Measurements from ENCODE around the gene EML6. TPM values are rescaled to one million over a fixed set of nuclear protein-coding genes. Genes with fewer than 3 reads are reported as not detected.

The EML6 gene
- polyA plus RNA-seq, 1 donor (not counting 4 experiments of a cell fraction or from before 2014, with no cell fraction given): 0.96 TPM

GRCh38 chr2:54740333-54740732, 16.9 kb downstream of the EML6 start:
- no peak for DNase-seq (ENCODE audit: low read depth, low spot score)
- Histone ChIP-seq H3K27me3 (ENCODE audit: control insufficient read depth, extremely low read depth, insufficient read depth, low read length) (no peaks in the 10 kb centered on the region), H3K79me2 (ENCODE audit: control insufficient read depth, insufficient read depth, low read length) (no peaks in the 10 kb centered on the region), H3K9me1 (ENCODE audit: control insufficient read depth, extremely low read depth, insufficient read depth, low read length) (no peaks in the 10 kb centered on the region), H3K36me3 (ENCODE audit: control insufficient read depth in 2 of 2, extremely low read depth in 1 of 2, insufficient read depth in 2 of 2, low read length in 2 of 2) (no peaks in the 10 kb centered on the region), H3K4me2 (ENCODE audit: control insufficient read depth, extremely low read depth, insufficient read depth, low read depth, low read length) (no peak overlapping the region), H3K4me3 (ENCODE audit: control insufficient read depth in 2 of 3, extremely low read depth in 1 of 3, insufficient read depth in 2 of 3, low read depth in 1 of 3, low read length in 3 of 3) (no peak overlapping the region), H4K20me1 (ENCODE audit: control insufficient read depth, extremely low read depth, insufficient read depth, low read length) (no peaks in the 10 kb centered on the region), H3K9ac (ENCODE audit: control insufficient read depth, extremely low read depth, insufficient read depth, low read length) (no peak overlapping the region), H3K4me1 (ENCODE audit: control insufficient read depth, extremely low read depth, insufficient read depth, low read length) (no peaks in the 10 kb centered on the region), H2AFZ (ENCODE audit: control insufficient read depth, low read length) (no peak overlapping the region), H3K27ac (ENCODE audit: control insufficient read depth, insufficient read depth, low read length) (no peak overlapping the region), H3K9me3 (ENCODE audit: control insufficient read depth, low read depth, low read length) (no peaks in the 10 kb centered on the region)
- TF ChIP-seq EZH2 (IDR thresholded peaks at IDR 0.05; ENCODE audit: low read length) (no peak), CTCF (optimal IDR thresholded peaks at IDR 0.05 in 1 of 3, IDR thresholded peaks at IDR 0.05 in 1 of 3, conservative IDR thresholded peaks at IDR 0.05 in 1 of 3; ENCODE audit: extremely low read depth in 1 of 3, insufficient read depth in 2 of 3, low read length in 3 of 3) (no peak)
- dilution Hi-C loops (cut with MboI; ENCODE audit: extremely low pct_ligation_motif_present, low sequenced_read_pairs): no loop called here
- no peak for FAIRE-seq

- TF ChIP-seq EZH2 (IDR thresholded peaks at IDR 0.05; ENCODE audit: low read length): no peak
- TF ChIP-seq CTCF (optimal IDR thresholded peaks at IDR 0.05 in 1 of 3, IDR thresholded peaks at IDR 0.05 in 1 of 3, conservative IDR thresholded peaks at IDR 0.05 in 1 of 3; ENCODE audit: extremely low read depth in 1 of 3, insufficient read depth in 2 of 3, low read length in 3 of 3): no peak
- H3K79me2 ChIP-seq (ENCODE audit: control insufficient read depth, insufficient read depth, low read length): no peaks in the 10 kb centered on the region
- DNase-seq (ENCODE audit: low read depth, low spot score) (no peak), FAIRE-seq (no peak)
- no peaks in the 10 kb centered on the region for H4K20me1 ChIP-seq (ENCODE audit: control insufficient read depth, extremely low read depth, insufficient read depth, low read length)
- H3K36me3 ChIP-seq (ENCODE audit: control insufficient read depth in 2 of 2, extremely low read depth in 1 of 2, insufficient read depth in 2 of 2, low read length in 2 of 2): no peaks in the 10 kb centered on the region
- no peak overlapping the region for H3K4me3 ChIP-seq (ENCODE audit: control insufficient read depth in 2 of 3, extremely low read depth in 1 of 3, insufficient read depth in 2 of 3, low read depth in 1 of 3, low read length in 3 of 3)
- H3K9me1 ChIP-seq (ENCODE audit: control insufficient read depth, extremely low read depth, insufficient read depth, low read length): no peaks in the 10 kb centered on the region
- H3K4me2 ChIP-seq (ENCODE audit: control insufficient read depth, extremely low read depth, insufficient read depth, low read depth, low read length): no peak overlapping the region
- no peaks in the 10 kb centered on the region for H3K27me3 ChIP-seq (ENCODE audit: control insufficient read depth, extremely low read depth, insufficient read depth, low read length)
- dilution Hi-C loops (cut with MboI; ENCODE audit: extremely low pct_ligation_motif_present, low sequenced_read_pairs): no loop called here
- H3K27ac ChIP-seq (ENCODE audit: control insufficient read depth, insufficient read depth, low read length): no peak overlapping the region
- no peak overlapping the region for H2AFZ ChIP-seq (ENCODE audit: control insufficient read depth, low read length)
- no peaks in the 10 kb centered on the region for H3K4me1 ChIP-seq (ENCODE audit: control insufficient read depth, extremely low read depth, insufficient read depth, low read length)
- no peaks in the 10 kb centered on the region for H3K9me3 ChIP-seq (ENCODE audit: control insufficient read depth, low read depth, low read length)
- H3K9ac ChIP-seq (ENCODE audit: control insufficient read depth, extremely low read depth, insufficient read depth, low read length): no peak overlapping the region
Observed at GRCh38 chr2:54741250-54741649, 17.8 kb downstream of the EML6 start.

Data from keratinocyte (primary cell).